Skin of body (tissue), 2 donors: ENCODE data around the gene BANK1. TPM values are rescaled to one million over a fixed set of nuclear protein-coding genes. Genes with fewer than 3 reads are reported as not detected.

ENCODE experiments used
- DNase-seq: peaks from one replicate; lab custom pipeline; 2025; lab: John Stamatoyannopoulos, UW
- total RNA-seq: library from RNA; depleted of rRNA; stranded (reverse); fragments of >200 nt; gene quantifications from one replicate; pipeline ENCODE4 v1.2.3, GENCODE V29; 2014

The BANK1 gene
- total RNA-seq, 1 donor from 2014 or later, result 1.8 TPM

- DNase-seq, result no peak
Measured at GRCh38 chr4:101813604-101814003, 23.1 kb downstream of the BANK1 start.

GRCh38 chr4:101818362-101818761 is 27.8 kb downstream of the BANK1 start:
- DNase-seq, result no peak

- DNase-seq, result no peak
Measured at GRCh38 chr4:101823864-101824263, 33.3 kb downstream of the BANK1 start.

- DNase-seq, result no peak
Measured at GRCh38 chr4:101824500-101824899, 34.0 kb downstream of the BANK1 start.

GRCh38 chr4:101825953-101826352 is 35.4 kb downstream of the BANK1 start:
- DNase-seq, result no peak

GRCh38 chr4:101831816-101832215 is 41.3 kb downstream of the BANK1 start:
- no peak for DNase-seq

GRCh38 chr4:101833480-101833879 is 43.0 kb downstream of the BANK1 start:
- no peak for DNase-seq

GRCh38 chr4:101835121-101835904 is 44.8 kb downstream of the BANK1 start:
- DNase-seq, result no peak

GRCh38 chr4:101843054-101843453 is 52.5 kb downstream of the BANK1 start:
- no peak for DNase-seq

GRCh38 chr4:101846550-101846949 is 56.0 kb downstream of the BANK1 start:
- DNase-seq, result no peak

- no peak for DNase-seq
Measured at GRCh38 chr4:101850698-101851097, 60.2 kb downstream of the BANK1 start.

GRCh38 chr4:101851672-101852071 is 61.1 kb downstream of the BANK1 start:
- DNase-seq, result no peak

GRCh38 chr4:101853028-101853427 is 62.5 kb downstream of the BANK1 start:
- no peak for DNase-seq

- no peak for DNase-seq
Measured at GRCh38 chr4:101853691-101854090, 63.2 kb downstream of the BANK1 start.

- no peak for DNase-seq
Measured at GRCh38 chr4:101855239-101855638, 64.7 kb downstream of the BANK1 start.

- no peak for DNase-seq
Measured at GRCh38 chr4:101856149-101856548, 65.6 kb downstream of the BANK1 start.

GRCh38 chr4:101857176-101857575 is 66.6 kb downstream of the BANK1 start:
- no peak for DNase-seq

- no peak for DNase-seq
Measured at GRCh38 chr4:101858641-101859040, 68.1 kb downstream of the BANK1 start.

- DNase-seq, result no peak
Measured at GRCh38 chr4:101862595-101862994, 72.1 kb downstream of the BANK1 start.

GRCh38 chr4:101864660-101865059 is 74.1 kb downstream of the BANK1 start:
- no peak for DNase-seq

GRCh38 chr4:101865501-101866062 is 75.1 kb downstream of the BANK1 start:
- DNase-seq, result no peak

GRCh38 chr4:101870874-101871273 is 80.3 kb downstream of the BANK1 start:
- DNase-seq, result no peak

- DNase-seq, result no peak
Measured at GRCh38 chr4:101871962-101872676, 81.6 kb downstream of the BANK1 start.
